Testis (tissue), 3 donors: ENCODE measurements around the gene GALNT8. TPM values are rescaled to one million over a fixed set of nuclear protein-coding genes. Genes with fewer than 3 reads are reported as not detected.

Experiments
- DNase-seq: peaks from one replicate; pipeline ENCODE4 v3.0.0-alpha.2; 2019
- H3K27ac ChIP-seq, 2 donors: fragments of 200-600 bp; sonication (generic); one replicate each; pipeline ENCODE4 v1.5.1; 2019
- H3K27me3 ChIP-seq: fragments of 200-600 bp; sonication (generic); one replicate; pipeline ENCODE4 v1.5.1; 2019
- H3K36me3 ChIP-seq: fragments of 200-600 bp; sonication (generic); one replicate; pipeline ENCODE4 v1.5.1; 2017; ENCODE audit warnings: low read depth; ENCODE audit errors: missing control alignments
- H3K4me1 ChIP-seq: fragments of 200-600 bp; sonication (generic); one replicate; pipeline ENCODE4 v1.5.1; 2019
- H3K4me3 ChIP-seq, 2 donors: fragments of 200-600 bp; sonication (generic); one replicate each; pipeline ENCODE4 v1.5.1; 2017 to 2019
- H3K9me3 ChIP-seq: fragments of 200-600 bp; sonication (generic); one replicate; pipeline ENCODE4 v1.5.1; 2017
- CTCF ChIP-seq, 3 experiments: fragments of 450-650 bp in 2 of 3; fragments of 200-600 bp in 1 of 3; sonication (generic) in 1 of 3; IDR thresholded peaks; one replicate each; pipeline ENCODE4 v1.5.1; 2016 to 2019; ENCODE audit warnings: antibody characterized with exemption in 3 of 3, mild to moderate bottlenecking in 2 of 3, moderate library complexity in 1 of 3
- POLR2A ChIP-seq: fragments of 450-650 bp; IDR thresholded peaks from one replicate; pipeline ENCODE4 v1.6.1; 2017; ENCODE audit warnings: antibody characterized with exemption, mild to moderate bottlenecking, moderate library complexity
- WGBS, 2 donors: methylation state at CpG; one replicate each; pipeline ENCODE4 v1.1.5; 2018; 5-methylcytosine and 5-hydroxymethylcytosine counted together
- intact Hi-C: fragments of 100-400 bp; cut with DNase I; formaldehyde crosslinking; loops from one replicate; pipeline ENCODE4 v1.15.1; 2023; ENCODE audit warnings: low total_unique reads
- polyA plus RNA-seq: library from polyadenylated mRNA; stranded (reverse); fragments of 350-450 nt; fragmentation: Illumina TruSeq; extraction: RNeasy Lipid Tissue Mini Kit (QIAGEN cat#74804); gene quantifications from one replicate; pipeline ENCODE4 v1.2.3, GENCODE V29; 2014; ENCODE audit warnings: low read depth, low replicate concordance; ENCODE audit not compliant: insufficient read depth
- total RNA-seq, 2 donors: library from RNA; depleted of rRNA; stranded (reverse); fragments of >200 nt; gene quantifications; one replicate each; pipeline ENCODE4 v1.2.3, GENCODE V29; 2016

Gene GALNT8
- total and polyA plus RNA-seq, 3 donors from 2014 or later: 7.4 to 31.1 (median 16.0) TPM

DNA sequence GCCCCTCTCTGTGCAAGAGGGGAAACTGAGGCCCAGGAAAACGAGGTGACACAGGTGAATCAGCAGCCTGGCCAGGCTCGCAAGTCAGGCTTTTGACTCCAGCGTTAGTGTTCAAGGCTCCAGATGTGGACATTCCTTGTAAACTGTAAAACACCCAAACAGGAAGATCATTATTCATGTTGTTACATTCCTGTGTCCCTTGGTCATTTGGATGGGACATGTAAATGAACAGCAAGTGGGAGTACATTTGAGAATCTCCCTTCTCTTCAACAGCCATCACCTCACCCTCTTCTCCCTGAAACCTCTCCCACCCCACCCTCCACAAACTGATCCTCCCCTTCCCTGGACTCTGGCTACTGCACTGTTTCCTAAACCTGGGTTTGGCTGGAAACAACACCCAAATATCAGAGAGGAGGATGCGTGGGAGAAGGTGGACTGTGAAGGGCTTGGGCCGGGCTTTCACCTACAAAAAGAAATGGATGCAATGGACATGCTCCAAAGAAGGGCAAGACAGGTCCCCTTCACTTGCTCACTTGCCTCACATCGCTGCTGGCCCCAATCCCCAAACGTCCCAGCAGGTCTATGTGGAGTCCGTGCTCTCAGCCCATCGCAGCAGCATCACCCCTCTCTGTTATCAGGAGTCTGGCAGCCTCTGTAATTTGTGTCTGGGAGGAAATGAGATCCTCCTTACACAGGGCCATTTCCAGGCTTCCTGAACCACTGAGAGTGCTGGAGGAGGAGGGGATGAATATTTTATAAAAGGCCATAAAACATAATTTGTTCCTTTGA, 76.7 kb downstream of the GALNT8 start:
- Histone ChIP-seq H3K27me3 (no peaks in the 10 kb centered on the region), H3K4me1 (no peaks in the 10 kb centered on the region), H3K4me3 (no peak overlapping the region), H3K27ac (no peak overlapping the region), H3K9me3 (no peaks in the 10 kb centered on the region), H3K36me3 (no peaks in the 10 kb centered on the region)
- WGBS, 2 donors: 42 to 57% methylated on average over 9 of the region's 9 CpGs
- intact Hi-C loops: no loop called here
- DNase-seq: no peak
- no peak for TF ChIP-seq CTCF (IDR thresholded peaks at IDR 0.05)
- no peak for TF ChIP-seq POLR2A

- no peaks in the 10 kb centered on the region for H3K36me3 ChIP-seq
- no peak for DNase-seq
- H3K27ac ChIP-seq: no peak overlapping the region
- TF ChIP-seq POLR2A (no peak), CTCF (IDR thresholded peaks at IDR 0.05) (no peak)
- intact Hi-C loops: no loop called here
- H3K4me1 ChIP-seq: no peaks in the 10 kb centered on the region
- H3K9me3 ChIP-seq: no peaks in the 10 kb centered on the region
- H3K4me3 ChIP-seq: no peak overlapping the region
- no peaks in the 10 kb centered on the region for H3K27me3 ChIP-seq
These were observed 80.4 kb downstream of the GALNT8 start for GRCh38 chr12:4800555-4800954.

- Histone ChIP-seq H3K27me3 (no peaks in the 10 kb centered on the region), H3K36me3 (no peaks in the 10 kb centered on the region), H3K4me1 (no peaks in the 10 kb centered on the region), H3K27ac (no peak overlapping the region), H3K4me3 (no peak overlapping the region), H3K9me3 (no peaks in the 10 kb centered on the region)
- no peak for DNase-seq
- TF ChIP-seq POLR2A (no peak), CTCF (IDR thresholded peaks at IDR 0.05) (no peak)
- 72 to 88% methylated on average over 2 of the region's 2 CpGs for WGBS, 2 donors
- intact Hi-C loops: no loop called here
These were observed 82.6 kb downstream of the GALNT8 start for GRCh38 chr12:4802841-4803240.

GRCh38 chr12:4806439-4807115, 86.4 kb downstream of the GALNT8 start:
- intact Hi-C loops: no loop called here
- Histone ChIP-seq H3K36me3 (no peaks in the 10 kb centered on the region), H3K9me3 (no peaks in the 10 kb centered on the region), H3K27me3 (no peaks in the 10 kb centered on the region), H3K4me3 (no peak overlapping the region), H3K4me1 (peaks cover 5% of the 10 kb centered on the region), H3K27ac (no peak overlapping the region)
- TF ChIP-seq POLR2A: no peak
- no peak for TF ChIP-seq CTCF (IDR thresholded peaks at IDR 0.05)
- DNase-seq: no peak
- 59 to 62% methylated on average over 8 of the region's 8 CpGs for WGBS, 2 donors
